GM18858 (cell line): Measurements from ENCODE around the gene TBCD.
A peak's percentile ranks its signal among the peaks of the same experiment; 100 is the strongest.

Experiments used
- ATAC-seq: cut with Tn5 transposase; IDR thresholded peaks from one replicate; pipeline ENCODE4 v1.9.1; 2021; ENCODE audit not compliant: unreplicated experiment

The TBCD gene

DNA sequence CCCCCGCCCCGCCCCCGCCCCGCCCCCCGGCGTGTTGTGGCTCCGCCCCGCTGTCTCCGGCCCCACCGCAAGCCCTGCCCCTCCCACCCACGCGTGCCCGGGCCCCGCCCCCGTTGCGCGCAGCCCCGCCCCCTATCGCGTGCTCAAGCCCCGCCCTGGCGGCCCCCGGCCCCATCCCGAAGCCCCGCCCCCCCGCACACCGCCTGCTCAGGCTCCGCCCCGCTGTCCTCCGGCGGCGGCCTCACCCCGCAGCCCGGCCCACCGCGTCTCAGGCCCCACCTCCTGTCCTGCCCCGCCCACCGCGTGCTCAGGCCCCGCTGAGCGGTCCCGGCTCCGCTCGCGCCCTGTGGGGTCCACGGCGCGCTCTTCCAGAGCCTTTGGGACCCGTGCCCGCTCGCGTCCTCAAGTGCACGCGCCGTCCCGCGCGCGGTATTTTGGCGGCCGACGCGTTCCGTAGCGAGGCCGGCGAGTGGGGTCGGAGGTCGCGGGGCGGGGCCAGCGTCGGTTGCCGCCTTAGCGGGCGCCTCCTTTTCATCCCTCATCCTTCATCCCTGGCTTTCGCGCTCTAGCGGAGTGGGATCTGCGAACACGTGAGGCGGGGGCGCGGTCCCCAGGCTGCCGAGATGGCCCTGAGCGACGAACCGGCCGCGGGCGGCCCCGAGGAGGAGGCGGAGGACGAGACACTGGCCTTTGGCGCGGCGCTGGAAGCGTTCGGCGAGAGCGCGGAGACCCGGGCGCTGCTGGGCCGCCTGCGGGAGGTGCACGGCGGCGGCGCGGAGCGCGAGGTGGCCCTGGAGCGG, at the start of gene TBCD:
TSS of gene TBCD (plus strand) at position 495 of the 800 bp plus-strand sequence. CDS start at position 624, 129 bp downstream.
- peak; percentile 61 for ATAC-seq

- no peak for ATAC-seq
These were observed 49.5 kb upstream of the TBCD start for GRCh38 chr17:82702231-82702927.

- ATAC-seq: no peak
These were observed 48.7 kb upstream of the TBCD start for GRCh38 chr17:82703036-82703745.

DNA sequence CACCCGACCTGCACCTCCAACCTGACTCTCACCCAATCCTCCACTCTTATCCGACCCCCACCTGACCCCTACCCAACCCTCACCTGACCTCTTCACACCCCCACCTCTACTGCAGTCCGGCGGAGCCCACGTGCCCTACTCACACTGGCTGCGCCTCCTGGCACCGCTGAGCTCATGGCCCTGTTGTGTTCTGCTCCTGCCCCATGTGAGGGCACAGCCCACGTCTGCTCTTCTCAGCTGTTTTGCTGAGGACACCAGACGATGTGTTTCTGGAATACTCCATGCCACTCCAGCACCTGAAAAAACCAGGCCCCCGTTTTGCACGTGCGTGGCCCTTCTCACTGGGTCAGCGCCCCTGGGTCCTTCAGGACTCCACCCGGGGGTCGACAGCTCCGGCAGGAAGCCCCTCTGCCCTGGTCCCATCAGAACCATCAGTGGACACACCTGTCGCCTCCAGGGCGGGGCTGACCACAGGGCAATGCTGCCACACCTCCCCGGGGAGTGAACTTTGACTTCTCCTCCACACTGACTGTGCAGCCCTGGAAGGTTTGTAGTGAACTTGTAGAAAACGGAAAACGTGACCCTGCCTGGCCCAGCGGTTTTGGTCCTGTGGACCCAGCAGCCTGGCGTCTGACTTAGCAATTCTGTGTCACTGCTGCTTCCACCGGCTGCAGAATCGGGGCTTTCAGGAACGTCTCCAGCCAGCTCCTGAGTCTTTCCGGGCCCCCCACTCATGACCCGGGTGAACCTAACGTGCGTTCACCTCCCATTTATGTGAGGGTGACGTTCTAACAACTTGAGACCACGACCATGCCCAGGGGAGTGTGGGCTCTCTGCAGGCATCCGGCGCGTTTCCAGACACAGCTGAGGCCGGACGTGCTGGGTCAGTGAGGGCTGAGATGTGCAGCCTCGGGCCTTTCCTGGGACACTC, 47.7 kb upstream of the TBCD start:
- no peak for ATAC-seq

GRCh38 chr17:82704886-82705285, 47.0 kb upstream of the TBCD start:
- ATAC-seq: no peak

- no peak for ATAC-seq
These were observed 46.1 kb upstream of the TBCD start for GRCh38 chr17:82705756-82706155.

DNA sequence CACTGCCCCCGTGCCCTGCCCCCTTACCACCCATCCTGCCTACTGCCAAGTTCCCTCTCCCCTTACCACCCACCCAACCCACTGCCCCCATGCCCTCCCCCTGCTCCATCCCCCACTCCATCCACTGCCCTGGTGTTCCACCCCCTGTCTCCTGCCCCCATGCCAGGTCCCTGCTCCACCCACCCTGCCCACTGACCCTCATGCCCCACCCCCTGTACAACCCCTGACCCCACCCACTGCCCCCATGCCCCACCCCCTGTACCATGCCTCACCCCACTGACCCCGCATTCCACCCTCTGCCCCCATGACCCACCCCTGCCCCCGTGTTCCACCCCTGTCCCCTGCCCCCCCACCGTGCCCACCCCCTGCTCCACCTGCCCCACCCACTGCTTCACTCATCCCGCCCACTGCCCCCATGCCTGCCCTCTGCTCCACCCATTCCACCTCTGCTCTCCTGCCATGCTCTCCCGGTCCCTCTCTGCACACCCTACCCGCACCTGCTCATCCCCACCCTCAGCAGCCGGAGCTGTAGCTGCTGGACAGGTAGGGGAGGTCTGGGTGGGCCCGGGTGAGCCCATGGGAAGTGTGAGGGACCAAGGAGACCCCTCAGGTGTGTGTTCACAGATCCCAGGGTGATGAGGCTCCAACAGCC, 42.7 kb upstream of the TBCD start:
- ATAC-seq: no peak

- ATAC-seq: no peak
These were observed 42.0 kb upstream of the TBCD start for GRCh38 chr17:82709676-82710498.

DNA sequence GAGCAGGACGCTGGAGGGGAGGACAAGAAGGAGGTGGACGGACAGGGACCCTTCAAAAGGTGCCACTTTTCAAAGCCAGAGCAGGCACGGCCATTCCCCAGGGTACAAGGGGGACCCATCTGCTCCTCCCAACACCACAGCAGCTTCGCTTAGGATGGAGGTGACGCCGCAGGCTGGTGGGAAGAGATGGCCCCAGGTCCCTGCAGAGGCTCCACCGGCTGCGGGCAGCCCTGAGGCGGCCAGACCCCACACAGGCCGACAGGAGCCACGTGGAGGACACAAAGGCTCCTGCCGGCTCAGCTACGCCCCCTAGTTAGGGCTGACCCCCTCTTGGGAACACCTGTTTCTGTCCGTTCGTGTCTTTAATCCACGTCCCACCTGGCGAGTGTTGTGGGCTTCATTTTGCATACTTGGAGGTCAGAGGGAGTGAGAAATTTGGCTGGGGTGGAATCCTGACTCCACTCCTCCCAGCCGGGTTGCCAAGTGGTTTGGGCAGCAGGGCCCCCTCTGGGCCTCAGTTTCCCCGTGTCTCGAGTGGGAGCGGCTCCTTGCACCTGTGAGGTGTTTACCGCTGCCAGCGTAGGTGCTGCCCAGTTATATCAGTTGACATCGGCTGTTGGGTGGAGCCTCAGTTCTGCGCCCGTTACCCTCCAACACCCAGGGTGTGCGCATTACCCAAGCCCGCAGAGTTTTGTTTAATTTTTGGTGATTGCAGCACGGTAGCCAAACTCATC, 41.2 kb upstream of the TBCD start:
- ATAC-seq: no peak

DNA sequence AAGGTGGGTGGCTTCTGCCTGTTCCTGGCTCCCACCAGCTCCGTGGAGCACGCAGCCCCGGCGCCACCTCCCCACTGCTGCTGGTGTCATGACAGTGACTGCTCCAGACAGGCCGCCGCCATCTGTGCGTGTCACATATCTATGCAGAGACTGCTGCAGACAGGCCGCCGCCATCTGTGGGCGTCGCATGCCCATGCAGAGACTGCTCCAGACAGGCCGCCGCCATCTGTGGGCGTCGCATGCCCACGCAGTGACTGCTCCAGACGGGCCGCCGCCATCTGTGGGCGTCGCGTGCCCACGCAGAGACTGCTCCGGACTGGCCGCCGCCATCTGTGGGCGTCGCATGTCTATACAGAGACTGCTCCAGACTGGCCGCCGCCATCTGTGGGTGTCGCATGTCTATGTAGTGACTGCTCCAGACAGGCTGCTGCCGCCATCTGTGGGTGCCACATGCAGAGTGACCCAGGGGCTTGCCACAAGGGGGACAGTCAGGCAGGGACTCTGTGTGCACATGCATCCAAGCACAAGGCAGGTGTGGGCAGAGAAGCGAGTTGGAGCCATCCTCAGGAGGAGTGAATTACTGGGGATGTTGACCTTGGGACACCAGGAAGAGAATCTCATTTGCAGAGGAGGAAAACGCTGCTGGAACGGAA, 38.7 kb upstream of the TBCD start:
- ATAC-seq: no peak

GRCh38 chr17:82716203-82717010, 35.5 kb upstream of the TBCD start, which contains the start of gene FN3KRP:
FN3KRP (plus strand) TSS chr17:82716706; CDS start chr17:82716756, 50 bp downstream.
- no peak for ATAC-seq

- ATAC-seq: no peak
These were observed 32.7 kb upstream of the TBCD start for GRCh38 chr17:82718986-82719685.

DNA sequence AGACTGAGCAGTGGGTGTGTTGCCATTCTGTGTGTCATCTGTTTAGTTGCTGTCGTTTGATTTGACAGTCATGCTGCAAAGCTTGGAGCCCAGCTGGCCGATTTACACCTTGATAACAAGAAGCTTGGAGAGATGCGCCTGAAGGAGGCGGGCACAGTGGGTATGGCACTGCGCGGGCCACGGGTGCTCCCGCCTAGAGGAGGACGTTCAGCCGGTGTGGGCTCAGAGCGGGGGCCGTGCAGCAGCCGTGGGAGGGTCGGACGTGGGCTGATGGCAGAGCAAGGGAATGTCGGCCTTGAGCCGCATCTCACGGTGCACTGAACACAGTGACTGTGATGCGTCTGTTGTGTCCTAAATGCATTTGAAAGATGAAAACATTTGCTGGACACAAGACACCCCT, 31.7 kb upstream of the TBCD start:
- ATAC-seq: no peak

DNA sequence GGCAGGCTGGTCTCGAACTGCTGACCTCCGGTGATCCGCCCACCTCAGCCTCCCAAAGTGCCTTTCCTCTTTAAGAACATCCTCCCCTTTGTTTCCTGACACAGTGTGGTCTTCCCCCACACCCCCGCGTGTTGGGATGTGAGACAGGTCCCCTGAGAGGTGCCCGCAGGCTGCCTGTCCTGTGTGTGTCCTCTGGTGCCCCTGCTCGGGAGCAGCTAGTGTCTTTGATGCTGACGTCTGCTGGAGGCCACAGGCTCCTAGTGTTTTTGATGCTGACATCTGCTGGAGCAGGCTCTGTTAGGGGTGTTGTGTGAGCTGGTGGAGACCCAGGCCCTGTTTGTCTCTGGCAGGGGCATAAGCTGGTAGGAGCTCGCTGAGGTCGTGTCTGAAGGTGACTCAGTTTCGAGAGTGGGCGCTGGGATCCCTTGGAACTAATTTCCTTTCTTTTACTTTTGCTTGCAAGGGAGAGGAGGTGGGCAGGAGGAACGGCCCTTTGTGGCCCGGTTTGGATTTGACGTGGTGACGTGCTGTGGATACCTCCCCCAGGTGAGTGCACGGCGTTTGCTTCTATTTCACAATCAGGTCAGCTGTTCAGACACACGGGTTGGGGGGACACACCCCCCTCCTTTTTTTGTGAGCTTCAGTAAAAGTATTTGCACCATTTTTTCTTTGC, 29.4 kb upstream of the TBCD start:
- ATAC-seq: no peak

GRCh38 chr17:82723169-82723807, 28.6 kb upstream of the TBCD start:
- ATAC-seq: no peak

DNA sequence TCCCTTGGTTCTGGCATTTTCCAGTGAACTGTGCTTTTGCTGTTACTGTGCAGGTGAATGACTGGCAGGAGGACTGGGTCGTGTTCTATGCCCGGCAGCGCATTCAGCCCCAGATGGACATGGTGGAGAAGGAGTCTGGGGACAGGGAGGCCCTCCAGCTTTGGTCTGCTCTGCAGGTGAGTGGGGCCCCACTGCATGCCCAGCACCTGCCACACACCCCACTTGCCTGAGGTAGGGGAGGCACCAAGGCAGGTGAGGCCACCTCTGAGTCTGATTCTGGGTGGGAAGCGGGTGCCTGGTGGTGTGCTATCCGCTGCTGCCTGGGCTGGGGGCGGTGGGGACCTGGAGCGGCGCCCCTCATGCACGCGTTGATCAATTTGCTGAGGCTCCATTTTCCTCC, 25.4 kb upstream of the TBCD start:
- no peak for ATAC-seq
